Myocyte (in vitro differentiated cells): ENCODE results near the gene PHF13. TPM values are rescaled to one million over a fixed set of nuclear protein-coding genes. Genes with fewer than 3 reads are reported as not detected.
A peak's percentile ranks its signal among the peaks of the same experiment; 100 is the strongest.

ENCODE experiments used
- DNase-seq: peaks from one replicate; pipeline ENCODE4 v3.0.0-alpha.2; 2012; ENCODE audit warnings: low read depth
- polyA plus RNA-seq: library from polyadenylated mRNA; unstranded; fragments of >200 nt; gene quantifications from one replicate; pipeline ENCODE4 v1.2.1, GENCODE V29; 2012; ENCODE audit warnings: missing spikeins
- total RNA-seq: library from RNA; depleted of rRNA; stranded (reverse); fragments of >200 nt; gene quantifications from 2 replicates; pipeline ENCODE4 v1.2.3, GENCODE V29; 2014

The PHF13 gene
- total RNA-seq, result 7.4 and 9.6 TPM in 2 replicates
- polyA plus RNA-seq, result 14.3 TPM

GRCh38 chr1:6613361-6614018 lies at the start of gene PHF13:
Gene PHF13 (plus strand): TSS chr1:6613731. CDS start chr1:6614067, 336 bp downstream.
- peak; percentile 99 for DNase-seq

GRCh38 chr1:6569033-6569432 lies 44.5 kb upstream of the PHF13 start:
- DNase-seq, result no peak

- DNase-seq, result no peak
Observed at GRCh38 chr1:6570100-6570499, 43.4 kb upstream of the PHF13 start.

GRCh38 chr1:6570987-6571386 lies 42.5 kb upstream of the PHF13 start:
- DNase-seq, result no peak

- no peak for DNase-seq
Observed at GRCh38 chr1:6572653-6573383, 40.7 kb upstream of the PHF13 start.

GRCh38 chr1:6574025-6574620 lies 39.4 kb upstream of the PHF13 start:
- DNase-seq, result no peak

GRCh38 chr1:6574818-6575217 lies 38.7 kb upstream of the PHF13 start:
- no peak for DNase-seq

- no peak for DNase-seq
Observed at GRCh38 chr1:6577831-6578525, 35.6 kb upstream of the PHF13 start.

GRCh38 chr1:6578624-6579373 lies 34.7 kb upstream of the PHF13 start:
- no peak for DNase-seq

GRCh38 chr1:6579374-6580118 lies 34.0 kb upstream of the PHF13 start, which contains the start of gene ZBTB48:
Gene ZBTB48 (plus strand): TSS chr1:6579994. CDS start chr1:6580610, 616 bp downstream.
- DNase-seq, result peak; percentile 98

GRCh38 chr1:6580119-6580592 lies 33.4 kb upstream of the PHF13 start:
- no peak for DNase-seq

GRCh38 chr1:6580593-6581409 lies 32.7 kb upstream of the PHF13 start:
- no peak for DNase-seq

- DNase-seq, result no peak
Observed at GRCh38 chr1:6581561-6582305, 31.8 kb upstream of the PHF13 start.

GRCh38 chr1:6582370-6582769 lies 31.2 kb upstream of the PHF13 start:
- DNase-seq, result no peak

- DNase-seq, result no peak
Observed at GRCh38 chr1:6584126-6585080, 29.1 kb upstream of the PHF13 start.

GRCh38 chr1:6585081-6585722 lies 28.3 kb upstream of the PHF13 start:
- no peak for DNase-seq

- DNase-seq, result no peak
Observed at GRCh38 chr1:6585841-6586240, 27.7 kb upstream of the PHF13 start.
